CD4-positive, alpha-beta T cell treated with Interleukin-15 for 1 hour (primary cell): ENCODE results near the gene RNU6-1.

Source experiments
- DNase-seq: peaks from one replicate; pipeline ENCODE4 v3.0.0-alpha.2; 2020

Gene RNU6-1

GRCh38 chr15:67820122-67820991 is 19.5 kb downstream of the RNU6-1 start:
- DNase-seq = no peak

GRCh38 chr15:67819636-67820035 is 20.2 kb downstream of the RNU6-1 start:
- DNase-seq = no peak

- no peak for DNase-seq
Observed at GRCh38 chr15:67818464-67818863, 21.4 kb downstream of the RNU6-1 start.

DNA sequence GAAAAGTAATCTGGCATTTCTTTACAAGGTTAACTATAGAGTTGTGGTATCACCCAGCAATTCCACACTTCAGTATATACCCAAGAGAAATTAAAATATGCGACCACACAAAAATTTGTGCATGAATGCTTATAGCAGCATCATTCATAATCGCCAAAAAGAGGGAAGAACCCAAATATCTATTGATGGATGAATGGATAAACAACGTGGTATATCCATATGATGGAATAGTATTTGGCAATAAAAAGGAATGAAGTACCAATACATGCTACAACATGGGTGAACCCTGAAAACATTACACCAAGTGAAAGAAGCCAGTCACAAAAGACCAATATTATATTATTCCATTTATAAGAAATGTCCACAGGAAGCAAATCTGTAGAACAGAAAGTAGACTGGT is 23.2 kb downstream of the RNU6-1 start:
- DNase-seq = no peak

DNA sequence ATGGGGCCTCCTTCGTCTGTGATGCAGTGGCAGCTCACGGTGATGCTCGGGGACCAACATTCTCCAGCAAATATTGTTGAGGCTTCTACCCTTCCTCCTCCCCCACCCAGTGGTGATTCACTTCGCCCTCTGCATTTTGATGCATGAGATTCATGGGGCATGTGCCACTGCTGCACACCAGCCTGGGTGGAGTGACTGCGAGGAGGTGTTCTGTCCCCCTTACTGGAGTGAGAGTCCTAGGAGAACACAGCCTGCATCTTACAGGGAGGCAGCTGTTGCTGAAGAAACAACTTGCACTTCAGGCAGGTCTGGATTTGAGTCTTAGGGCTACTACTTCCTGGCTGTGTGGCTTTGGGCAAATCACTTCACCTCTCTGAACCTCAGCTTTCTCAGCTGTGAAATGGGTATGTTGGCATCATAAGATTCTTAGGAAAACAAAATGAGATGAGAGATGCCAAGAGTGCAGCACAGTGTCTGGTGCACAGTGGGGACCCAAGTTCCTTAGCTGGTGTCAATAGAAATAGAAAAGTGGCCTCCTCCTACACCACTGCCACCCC is 24.7 kb downstream of the RNU6-1 start:
- no peak for DNase-seq

GRCh38 chr15:67813104-67813634 is 26.7 kb downstream of the RNU6-1 start:
- peak; percentile 1 for DNase-seq

- peak; percentile 10 for DNase-seq
Observed at GRCh38 chr15:67812241-67812644, 27.6 kb downstream of the RNU6-1 start.

GRCh38 chr15:67809866-67810265 is 30.0 kb downstream of the RNU6-1 start:
- peak; percentile 6 for DNase-seq

- DNase-seq = peak; percentile 11
Observed at GRCh38 chr15:67809441-67809840, 30.4 kb downstream of the RNU6-1 start.

DNA sequence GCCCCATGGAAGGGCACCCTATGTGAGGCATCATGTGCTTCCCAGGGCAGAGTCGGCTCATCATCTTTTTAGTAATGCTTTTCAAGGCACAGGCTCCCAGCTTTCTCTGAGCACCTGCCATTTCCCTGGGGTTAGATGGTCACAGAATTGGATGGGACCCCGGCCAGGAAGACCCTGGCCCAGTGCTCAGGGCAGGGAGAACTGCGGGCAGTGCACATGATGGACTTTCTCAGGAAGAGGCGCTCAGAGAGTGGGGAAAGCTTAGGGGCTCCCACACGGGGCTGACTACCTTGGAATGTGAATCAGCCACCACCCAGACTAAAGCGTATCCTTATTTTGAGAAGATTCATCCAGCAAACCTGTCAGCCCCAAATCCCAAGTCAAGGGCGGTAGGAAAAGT is 31.0 kb downstream of the RNU6-1 start:
- DNase-seq = peak; percentile 9

DNA sequence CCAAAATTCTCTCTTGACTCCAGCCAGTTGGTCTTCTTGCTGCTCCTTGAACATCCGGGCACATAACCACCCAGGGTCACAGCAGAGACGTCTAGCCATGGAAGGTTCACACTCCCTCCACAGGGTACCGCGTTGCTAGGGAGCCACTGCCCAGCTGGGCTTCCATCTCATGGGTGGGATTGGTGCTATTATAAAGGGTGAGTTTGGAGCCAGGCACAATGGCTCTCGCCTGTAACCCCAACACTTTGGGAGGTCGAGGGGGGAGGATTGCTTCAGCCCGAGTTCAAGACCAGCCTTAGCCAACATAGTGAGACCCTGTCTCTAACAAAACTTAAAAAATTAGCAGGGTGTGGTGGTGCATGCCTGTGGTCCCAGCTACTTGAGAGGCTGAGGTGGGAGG is 32.0 kb downstream of the RNU6-1 start:
- no peak for DNase-seq

GRCh38 chr15:67807141-67807540 is 32.7 kb downstream of the RNU6-1 start:
- DNase-seq = peak; percentile 13

GRCh38 chr15:67806536-67806935 is 33.3 kb downstream of the RNU6-1 start:
- DNase-seq = peak; percentile 10

GRCh38 chr15:67805666-67806516 is 34.0 kb downstream of the RNU6-1 start:
- peak; percentile 13 for DNase-seq

- peak; percentile 4 for DNase-seq
Observed at GRCh38 chr15:67805008-67805665, 34.7 kb downstream of the RNU6-1 start.

- peak; percentile 14 for DNase-seq
Observed at GRCh38 chr15:67803996-67804843, 35.6 kb downstream of the RNU6-1 start.

- no peak for DNase-seq
Observed at GRCh38 chr15:67803299-67803698, 36.5 kb downstream of the RNU6-1 start.

DNA sequence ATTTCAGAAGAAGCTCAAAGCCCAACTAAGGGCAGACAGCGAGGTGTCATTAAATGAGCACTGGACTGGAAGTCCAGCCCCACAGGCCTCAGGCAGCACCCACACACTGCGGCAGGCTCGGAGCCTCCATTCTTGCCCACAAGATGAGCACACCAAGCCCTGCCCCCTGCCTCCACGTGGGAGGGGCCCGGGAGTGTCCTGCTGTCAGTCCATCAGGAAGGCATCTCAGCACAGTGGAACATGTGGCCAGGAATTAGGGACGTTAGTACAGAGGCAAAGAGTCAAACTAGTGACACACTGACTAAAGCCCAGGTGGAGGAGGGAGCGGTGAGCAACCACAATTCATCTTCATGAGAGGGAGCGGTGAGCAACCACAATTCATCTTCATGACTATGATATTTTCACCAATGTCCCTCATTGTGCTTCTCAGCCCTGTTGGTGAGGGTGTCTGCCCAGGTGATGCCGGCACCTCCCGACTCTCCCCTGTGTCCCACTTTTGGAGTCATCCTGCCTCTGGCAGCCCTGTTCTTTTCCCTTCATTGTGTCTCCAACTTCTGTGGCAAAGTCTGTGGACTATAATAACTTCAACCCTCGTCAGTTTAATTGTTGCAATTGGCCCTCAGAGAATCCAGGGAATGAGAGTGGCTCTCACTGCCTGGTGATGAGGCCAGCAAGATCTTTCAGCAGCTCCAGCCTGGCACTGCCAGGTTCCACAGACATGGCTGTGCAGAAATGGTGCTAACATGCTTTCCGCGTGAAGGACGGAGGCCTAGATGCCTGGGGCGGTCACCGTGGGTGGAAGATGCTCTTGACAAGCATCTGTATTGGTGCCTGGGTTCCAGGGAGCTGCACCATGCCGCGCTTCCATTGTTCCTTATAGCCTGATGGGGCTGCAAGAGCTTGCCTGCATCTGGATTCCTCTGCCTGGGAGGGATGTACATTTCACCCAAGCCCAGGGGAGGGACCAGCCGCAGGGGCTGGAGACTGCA is 37.6 kb downstream of the RNU6-1 start:
- no peak for DNase-seq

- DNase-seq = no peak
Observed at GRCh38 chr15:67801142-67801541, 38.7 kb downstream of the RNU6-1 start.

- no peak for DNase-seq
Observed at GRCh38 chr15:67799801-67800205, 40.0 kb downstream of the RNU6-1 start.
